ENCODE results near the gene PPP2R2B. TPM values are rescaled to one million over a fixed set of nuclear protein-coding genes. Genes with fewer than 3 reads are reported as not detected.

The PPP2R2B gene
- total and polyA plus RNA-seq, 4 donors, result 0.15 to 1.2 (median 0.55) TPM

GRCh38 chr5:146796144-146796543 lies 82.4 kb downstream of the PPP2R2B start:
- no peaks in the 10 kb centered on the region for H3K4me1 ChIP-seq (ENCODE audit: control insufficient read depth in 5 of 5, insufficient read depth in 5 of 5, low read length in 5 of 5)
- peaks cover 0 to 6% (median 0%) of the 10 kb centered on the region in 3 donors for H3K27me3 ChIP-seq (ENCODE audit: control insufficient read depth in 3 of 3, insufficient read depth in 3 of 3, low read length in 2 of 3)
- H3K9ac ChIP-seq (ENCODE audit: insufficient read depth in 1 of 2, low read length in 2 of 2), result no peak overlapping the region
- H3K4me3 ChIP-seq, result no peak overlapping the region
- DNase-seq (no peak), ATAC-seq (ENCODE audit: insufficient read depth, low FRiP score) (no peak)
- peaks cover 0 to 3% (median 0%) of the 10 kb centered on the region in 4 donors for H3K9me3 ChIP-seq (ENCODE audit: control insufficient read depth in 4 of 4, insufficient read depth in 3 of 4, low read length in 3 of 4)
- TF ChIP-seq CTCF (IDR thresholded peaks at IDR 0.05; ENCODE audit: control extremely low read depth, extremely low read depth), result no peak
- no peaks in the 10 kb centered on the region for H3K36me3 ChIP-seq (ENCODE audit: control insufficient read depth in 4 of 4, insufficient read depth in 4 of 4, low read length in 4 of 4)
- WGBS, 2 donors, result 76 to 85% methylated on average over 4 of the region's 4 CpGs
- H3K27ac ChIP-seq (ENCODE audit: low read depth in 1 of 2, low read length in 1 of 2), result no peak overlapping the region

- Histone ChIP-seq H3K36me3 (ENCODE audit: control insufficient read depth in 4 of 4, insufficient read depth in 4 of 4, low read length in 4 of 4) (no peaks in the 10 kb centered on the region), H3K27ac (ENCODE audit: low read depth in 1 of 2, low read length in 1 of 2) (no peak overlapping the region), H3K4me1 (ENCODE audit: control insufficient read depth in 5 of 5, insufficient read depth in 5 of 5, low read length in 5 of 5) (no peaks in the 10 kb centered on the region), H3K27me3 (ENCODE audit: control insufficient read depth in 3 of 3, insufficient read depth in 3 of 3, low read length in 2 of 3) (no peaks in the 10 kb centered on the region), H3K4me3 (no peak overlapping the region), H3K9ac (ENCODE audit: insufficient read depth in 1 of 2, low read length in 2 of 2) (no peak overlapping the region), H3K9me3 (ENCODE audit: control insufficient read depth in 4 of 4, insufficient read depth in 3 of 4, low read length in 3 of 4) (peaks cover 0 to 3% (median 0%) of the 10 kb centered on the region in 4 donors)
- DNase-seq, result no peak
- 32 to 63% methylated on average over 1 of the region's 1 CpG for WGBS, 2 donors
- no peak for ATAC-seq (ENCODE audit: insufficient read depth, low FRiP score)
- no peak for TF ChIP-seq CTCF (IDR thresholded peaks at IDR 0.05; ENCODE audit: control extremely low read depth, extremely low read depth)
Observed at GRCh38 chr5:146794326-146795029, 84.1 kb downstream of the PPP2R2B start.

GRCh38 chr5:146793709-146794108 lies 84.8 kb downstream of the PPP2R2B start:
- ATAC-seq (ENCODE audit: insufficient read depth, low FRiP score) (no peak), DNase-seq (no peak)
- Histone ChIP-seq H3K36me3 (ENCODE audit: control insufficient read depth in 4 of 4, insufficient read depth in 4 of 4, low read length in 4 of 4) (no peaks in the 10 kb centered on the region), H3K9me3 (ENCODE audit: control insufficient read depth in 4 of 4, insufficient read depth in 3 of 4, low read length in 3 of 4) (peaks cover 0 to 2% (median 0%) of the 10 kb centered on the region in 4 donors), H3K27ac (ENCODE audit: low read depth in 1 of 2, low read length in 1 of 2) (no peak overlapping the region), H3K4me3 (no peak overlapping the region), H3K27me3 (ENCODE audit: control insufficient read depth in 3 of 3, insufficient read depth in 3 of 3, low read length in 2 of 3) (no peaks in the 10 kb centered on the region), H3K4me1 (ENCODE audit: control insufficient read depth in 5 of 5, insufficient read depth in 5 of 5, low read length in 5 of 5) (no peaks in the 10 kb centered on the region), H3K9ac (ENCODE audit: insufficient read depth in 1 of 2, low read length in 2 of 2) (no peak overlapping the region)
- WGBS, 2 donors, result 70 to 94% methylated on average over 1 of the region's 1 CpG
- TF ChIP-seq CTCF (IDR thresholded peaks at IDR 0.05; ENCODE audit: control extremely low read depth, extremely low read depth), result no peak

GRCh38 chr5:146791471-146791870 lies 87.1 kb downstream of the PPP2R2B start:
- ATAC-seq (ENCODE audit: insufficient read depth, low FRiP score), result no peak
- H3K27me3 ChIP-seq (ENCODE audit: control insufficient read depth in 3 of 3, insufficient read depth in 3 of 3, low read length in 2 of 3), result no peaks in the 10 kb centered on the region
- H3K9me3 ChIP-seq (ENCODE audit: control insufficient read depth in 4 of 4, insufficient read depth in 3 of 4, low read length in 3 of 4), result no peaks in the 10 kb centered on the region
- H3K4me1 ChIP-seq (ENCODE audit: control insufficient read depth in 5 of 5, insufficient read depth in 5 of 5, low read length in 5 of 5), result no peaks in the 10 kb centered on the region
- no peak overlapping the region for H3K4me3 ChIP-seq
- TF ChIP-seq CTCF (IDR thresholded peaks at IDR 0.05; ENCODE audit: control extremely low read depth, extremely low read depth), result no peak
- no peak overlapping the region for H3K9ac ChIP-seq (ENCODE audit: insufficient read depth in 1 of 2, low read length in 2 of 2)
- DNase-seq, result no peak
- H3K27ac ChIP-seq (ENCODE audit: low read depth in 1 of 2, low read length in 1 of 2), result no peak overlapping the region
- H3K36me3 ChIP-seq (ENCODE audit: control insufficient read depth in 4 of 4, insufficient read depth in 4 of 4, low read length in 4 of 4), result no peaks in the 10 kb centered on the region

All from lung (tissue), 12 donors.